Stomach (tissue), 9 donors: ENCODE data around the gene RIPK1. TPM values are rescaled to one million over a fixed set of nuclear protein-coding genes. Genes with fewer than 3 reads are reported as not detected.
A peak's percentile ranks its signal among the peaks of the same experiment; 100 is the strongest.

Experiments
- DNase-seq, 2 donors: peaks; one replicate each; pipeline versions ENCODE4 v3.0.0 to v3.0.0-alpha.2; 2013 to 2019
- H3K27ac ChIP-seq, 5 donors: fragments of 200-600 bp in 4 of 5; sonication (generic) in 4 of 5; one replicate each; pipeline ENCODE4 v1.5.1; 2013 to 2019; ENCODE audit warnings: mild to moderate bottlenecking in 1 of 5, moderate library complexity in 1 of 5
- H3K27me3 ChIP-seq, 3 donors: fragments of 200-600 bp; sonication (generic); one replicate each; pipeline ENCODE4 v1.5.1; 2017 to 2019; ENCODE audit warnings: mixed run types in 1 of 3
- H3K36me3 ChIP-seq, 4 donors: fragments of 200-600 bp; sonication (generic); 1 replicate in 3 of 4; 2 replicates in 1 of 4; pipeline ENCODE4 v1.5.1; 2016 to 2019
- H3K4me1 ChIP-seq, 4 donors: fragments of 200-600 bp; sonication (generic); one replicate each; pipeline ENCODE4 v1.5.1; 2016 to 2019
- H3K4me3 ChIP-seq, 4 donors: fragments of 200-600 bp; sonication (generic) in 3 of 4; one replicate each; pipeline ENCODE4 v1.5.1; 2016 to 2019; ENCODE audit warnings: mild to moderate bottlenecking in 1 of 4
- H3K9me3 ChIP-seq, 4 donors: fragments of 200-600 bp; sonication (generic); one replicate each; pipeline ENCODE4 v1.5.1; 2016 to 2019
- CTCF ChIP-seq, 7 experiments: fragments of 450-650 bp in 4 of 7; fragments of 200-600 bp in 3 of 7; sonication (generic) in 3 of 7; IDR thresholded peaks; one replicate each; pipeline ENCODE4 v1.5.1; 2016 to 2019; ENCODE audit warnings: antibody characterized with exemption in 7 of 7, control low read depth in 2 of 7, mild to moderate bottlenecking in 1 of 7
- EP300 ChIP-seq: sonication (generic); formaldehyde crosslinking; IDR thresholded peaks from one replicate; pipeline ENCODE4 v1.6.1; 2017; ENCODE audit warnings: antibody characterized with exemption
- POLR2A ChIP-seq, 4 donors: fragments of 450-650 bp; IDR thresholded peaks; one replicate each; pipeline ENCODE4 v1.6.1; 2016; ENCODE audit warnings: antibody characterized with exemption in 4 of 4, control low read depth in 2 of 4, mild to moderate bottlenecking in 1 of 4, moderate library complexity in 1 of 4
- POLR2AphosphoS5 ChIP-seq, 3 donors: sonication (generic); formaldehyde crosslinking; IDR thresholded peaks; one replicate each; pipeline ENCODE4 v1.6.1; 2016; ENCODE audit warnings: antibody characterized with exemption in 3 of 3
- WGBS, 5 donors: extraction: QIAGEN DNeasy Blood & Tissue Kit in 3 of 5; methylation state at CpG; one replicate each; pipeline versions ENCODE4 v1.1.5 to v1.1.7; 2013 to 2018; 5-methylcytosine and 5-hydroxymethylcytosine counted together
- intact Hi-C: fragments of 100-400 bp; cut with DNase I; formaldehyde crosslinking; loops from one replicate; pipeline ENCODE4 v1.15.1; 2023; ENCODE audit warnings: low total_unique reads
- polyA plus RNA-seq, 3 donors: library from polyadenylated mRNA; stranded (reverse); fragments of 200-250 nt; gene quantifications; one replicate each; pipeline ENCODE4 v1.2.3, GENCODE V29; 2013
- total RNA-seq, 5 donors: library from RNA; depleted of rRNA; stranded (reverse); fragments of >200 nt; gene quantifications; one replicate each; pipeline versions ENCODE4 v1.1.0 to v1.2.3, GENCODE V29; 2014 to 2016
- donor health status: healthy with polysubstance abuse.
- donor health status: Bipolar disorder and iron deficiency.
- donor health status: healthy.

The RIPK1 gene
- total and polyA plus RNA-seq, 8 donors: 4.9 to 25.5 (median 15.9) TPM

GRCh38 chr6:3159805-3160781 is 91.8 kb downstream of the RIPK1 start:
- peak overlapping the region; percentile 83 to 98 (median 96) for H3K27ac ChIP-seq
- H3K9me3 ChIP-seq: no peaks in the 10 kb centered on the region
- peaks cover 2 to 6% (median 5%) of the 10 kb centered on the region in 4 donors for H3K36me3 ChIP-seq
- H3K4me1 ChIP-seq: peaks cover 32 to 68% (median 56%) of the 10 kb centered on the region in 4 donors
- no peaks in the 10 kb centered on the region for H3K27me3 ChIP-seq
- intact Hi-C loops: no loop called here
- WGBS, 5 donors: 32 to 46% (median 35%) methylated on average over 29 to 31 of the region's 31 CpGs
- H3K4me3 ChIP-seq: no peak overlapping the region
- TF ChIP-seq EP300 (no peak), POLR2AphosphoS5 (IDR thresholded peaks at IDR 0.05) (peak in 2 of 3 donors; percentile 89 to 90), POLR2A (IDR thresholded peaks at IDR 0.05) (peak in 2 of 4 donors; percentile 33 to 54), CTCF (IDR thresholded peaks at IDR 0.05) (no peak)
- peak; percentile 87 to 95 for DNase-seq

- H3K27ac ChIP-seq: peak overlapping the region; percentile 67 to 96 (median 93)
- no peaks in the 10 kb centered on the region for H3K27me3 ChIP-seq
- H3K4me3 ChIP-seq: peak overlapping the region; percentile 53 to 83 (median 67)
- intact Hi-C loops: no loop called here
- H3K4me1 ChIP-seq: peaks cover 32 to 56% (median 45%) of the 10 kb centered on the region in 4 donors
- DNase-seq: no peak
- H3K9me3 ChIP-seq: no peaks in the 10 kb centered on the region
- WGBS, 5 donors: 29 to 59% (median 42%) methylated on average over 6 to 7 of the region's 7 CpGs
- TF ChIP-seq CTCF (IDR thresholded peaks at IDR 0.05): no peak
- no peak for TF ChIP-seq POLR2A (IDR thresholded peaks at IDR 0.05)
- TF ChIP-seq POLR2AphosphoS5 (IDR thresholded peaks at IDR 0.05): no peak
- TF ChIP-seq EP300: no peak
- no peaks in the 10 kb centered on the region for H3K36me3 ChIP-seq
These were observed 93.8 kb downstream of the RIPK1 start for GRCh38 chr6:3162067-3162497.

- peak in 1 of 7 experiments; percentile 21 for TF ChIP-seq CTCF (IDR thresholded peaks at IDR 0.05)
- TF ChIP-seq POLR2A (IDR thresholded peaks at IDR 0.05): no peak
- TF ChIP-seq POLR2AphosphoS5 (IDR thresholded peaks at IDR 0.05): peak in 2 of 3 donors; percentile 16 to 41
- no peak for TF ChIP-seq EP300
- DNase-seq: peak; percentile 76 to 93
- 0 to 1% (median 1%) methylated on average over 23 to 74 of the region's 74 CpGs for WGBS, 5 donors
- no peaks in the 10 kb centered on the region for H3K9me3 ChIP-seq
- no peaks in the 10 kb centered on the region for H3K36me3 ChIP-seq
- H3K27ac ChIP-seq: peak overlapping the region; percentile 92 to 98 (median 94)
- intact Hi-C loops: no loop called here
- peak overlapping the region; percentile 53 to 83 (median 67) for H3K4me3 ChIP-seq
- peaks cover 30 to 56% (median 43%) of the 10 kb centered on the region in 4 donors for H3K4me1 ChIP-seq
- H3K27me3 ChIP-seq: no peaks in the 10 kb centered on the region
These were observed 94.4 kb downstream of the RIPK1 start for GRCh38 chr6:3162565-3163247.

- no peak for DNase-seq
- peaks cover 25 to 51% (median 39%) of the 10 kb centered on the region in 4 donors for H3K4me1 ChIP-seq
- peak overlapping the region; percentile 53 to 83 (median 67) for H3K4me3 ChIP-seq
- H3K27ac ChIP-seq: peak overlapping the region; percentile 92 to 98 (median 94)
- H3K9me3 ChIP-seq: no peaks in the 10 kb centered on the region
- intact Hi-C loops: no loop called here
- no peaks in the 10 kb centered on the region for H3K36me3 ChIP-seq
- no peaks in the 10 kb centered on the region for H3K27me3 ChIP-seq
- WGBS, 5 donors: 14 to 21% (median 17%) methylated on average over 13 of the region's 13 CpGs
- no peak for TF ChIP-seq POLR2AphosphoS5 (IDR thresholded peaks at IDR 0.05)
- TF ChIP-seq CTCF (IDR thresholded peaks at IDR 0.05): no peak
- no peak for TF ChIP-seq POLR2A (IDR thresholded peaks at IDR 0.05)
- no peak for TF ChIP-seq EP300
These were observed 94.9 kb downstream of the RIPK1 start for GRCh38 chr6:3163248-3163594.
